HEK293 (cell line): ENCODE results near the gene C6orf15.

Source experiments
- SP2 ChIP-seq: fragments of 450-650 bp; formaldehyde crosslinking; IDR thresholded peaks from 2 replicates; pipeline ENCODE4 v1.5.1; 2016; ENCODE audit warnings: missing biosample characterization, missing genetic modification characterization
- ZNF138 ChIP-seq: fragments of 450-650 bp; formaldehyde crosslinking; IDR thresholded peaks from 2 replicates; pipeline ENCODE4 v1.5.1; 2016; ENCODE audit warnings: missing biosample characterization, missing genetic modification characterization, borderline replicate concordance
- TF ChIP-seq, protein P1 (sequence below): fragments of 450-650 bp; formaldehyde crosslinking; IDR thresholded peaks from 2 replicates; pipeline ENCODE4 v1.5.1; 2016; ENCODE audit warnings: missing biosample characterization, missing genetic modification characterization, low read depth

DNA sequence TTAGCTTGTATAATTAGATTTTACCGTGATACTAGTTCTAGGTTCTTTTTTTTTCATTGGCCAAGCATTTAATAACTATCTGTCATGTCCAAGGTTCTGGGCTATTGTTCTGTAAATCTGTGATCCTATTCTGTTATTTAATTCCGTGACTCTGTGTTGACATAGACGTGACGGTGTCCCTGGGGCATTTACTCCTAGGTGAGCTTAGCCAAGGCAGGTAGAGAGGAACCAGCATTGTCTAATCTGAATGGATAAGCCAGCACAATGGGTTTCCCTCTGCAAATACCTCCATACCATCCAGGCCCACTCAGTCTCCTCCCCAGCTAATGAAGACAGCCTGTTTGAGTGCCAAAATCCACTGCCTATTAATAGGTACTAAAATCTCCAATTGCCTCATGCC, 16.8 kb upstream of the C6orf15 start:
- TF ChIP-seq ZNF138 (tag by site-specific recombination) = no peak
- TF ChIP-seq, protein P1, sequence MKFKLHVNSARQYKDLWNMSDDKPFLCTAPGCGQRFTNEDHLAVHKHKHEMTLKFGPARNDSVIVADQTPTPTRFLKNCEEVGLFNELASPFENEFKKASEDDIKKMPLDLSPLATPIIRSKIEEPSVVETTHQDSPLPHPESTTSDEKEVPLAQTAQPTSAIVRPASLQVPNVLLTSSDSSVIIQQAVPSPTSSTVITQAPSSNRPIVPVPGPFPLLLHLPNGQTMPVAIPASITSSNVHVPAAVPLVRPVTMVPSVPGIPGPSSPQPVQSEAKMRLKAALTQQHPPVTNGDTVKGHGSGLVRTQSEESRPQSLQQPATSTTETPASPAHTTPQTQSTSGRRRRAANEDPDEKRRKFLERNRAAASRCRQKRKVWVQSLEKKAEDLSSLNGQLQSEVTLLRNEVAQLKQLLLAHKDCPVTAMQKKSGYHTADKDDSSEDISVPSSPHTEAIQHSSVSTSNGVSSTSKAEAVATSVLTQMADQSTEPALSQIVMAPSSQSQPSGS (tag by site-specific recombination) = no peak
- no peak for TF ChIP-seq SP2 (tag by site-specific recombination)
